Uterus (tissue), 4 donors: ENCODE measurements around the gene ACIN1. TPM values are rescaled to one million over a fixed set of nuclear protein-coding genes. Genes with fewer than 3 reads are reported as not detected.
"Not testable (repeated sequence)": the region's sequence is repeated elsewhere in the genome, so short reads cannot be mapped to it uniquely, and the experiment has no call there.

Experiments
- DNase-seq, 2 donors: peaks; one replicate each; pipeline ENCODE4 v3.0.0-alpha.2; 2019 to 2020
- H3K27ac ChIP-seq, 2 donors: fragments of 200-600 bp; sonication (generic); 1 replicate in 1 of 2; 2 replicates in 1 of 2; pipeline ENCODE4 v1.5.1; 2016 to 2018
- H3K27me3 ChIP-seq, 2 donors: fragments of 200-600 bp; sonication (generic); one replicate each; pipeline ENCODE4 v1.5.1; 2018 to 2019; ENCODE audit warnings: control low read depth in 1 of 2
- H3K36me3 ChIP-seq, 2 donors: fragments of 200-600 bp; sonication (generic); one replicate each; pipeline ENCODE4 v1.5.1; 2019; ENCODE audit warnings: control low read depth in 1 of 2
- H3K4me1 ChIP-seq, 2 donors: fragments of 200-600 bp; sonication (generic); one replicate each; pipeline ENCODE4 v1.5.1; 2018 to 2019; ENCODE audit warnings: control low read depth in 1 of 2
- H3K4me3 ChIP-seq, 2 donors: fragments of 200-600 bp; sonication (generic); 1 replicate in 1 of 2; 2 replicates in 1 of 2; pipeline ENCODE4 v1.5.1; 2018 to 2019; ENCODE audit warnings: mild to moderate bottlenecking in 1 of 2
- H3K9me3 ChIP-seq, 2 donors: fragments of 200-600 bp; sonication (generic); one replicate each; pipeline ENCODE4 v1.5.1; 2019; ENCODE audit warnings: control low read depth in 1 of 2
- CTCF ChIP-seq, 4 experiments: fragments of 200-600 bp in 2 of 4; fragments of 450-650 bp in 2 of 4; sonication (generic) in 2 of 4; IDR thresholded peaks; one replicate each; pipeline ENCODE4 v1.5.1; 2016 to 2019; ENCODE audit warnings: antibody characterized with exemption in 4 of 4, mild to moderate bottlenecking in 2 of 4, moderate library complexity in 1 of 4
- POLR2A ChIP-seq, 2 donors: fragments of 450-650 bp; IDR thresholded peaks; one replicate each; pipeline ENCODE4 v1.6.1; 2016; ENCODE audit warnings: antibody characterized with exemption in 2 of 2, mild to moderate bottlenecking in 1 of 2, moderate library complexity in 1 of 2
- intact Hi-C: fragments of 100-400 bp; cut with DNase I; formaldehyde crosslinking; loops from one replicate; pipeline ENCODE4 v1.15.1; 2023; ENCODE audit warnings: low total_unique reads
- total RNA-seq, 4 donors: library from RNA; depleted of rRNA in 3 of 4; stranded (reverse); fragments of >200 nt in 3 of 4; gene quantifications; one replicate each; pipeline versions ENCODE4 v1.1.0 to v1.2.4, GENCODE V29; 2014 to 2023
- donor health status: DM: yes; HTN: yes; CAD: no.

ACIN1 gene
- total RNA-seq, 4 donors from 2014 or later: 52.3 to 194 (median 77.1) TPM

GRCh38 chr14:23110579-23111365 lies 15.8 kb upstream of the ACIN1 start:
- DNase-seq: no peak
- Histone ChIP-seq H3K27ac (no peak overlapping the region), H3K36me3 (no peaks in the 10 kb centered on the region), H3K4me3 (no peak overlapping the region), H3K9me3 (no peaks in the 10 kb centered on the region), H3K27me3 (no peaks in the 10 kb centered on the region), H3K4me1 (no peaks in the 10 kb centered on the region)
- TF ChIP-seq POLR2A (IDR thresholded peaks at IDR 0.05) (no peak), CTCF (IDR thresholded peaks at IDR 0.05) (no peak)
- intact Hi-C loops: no loop called here

DNA sequence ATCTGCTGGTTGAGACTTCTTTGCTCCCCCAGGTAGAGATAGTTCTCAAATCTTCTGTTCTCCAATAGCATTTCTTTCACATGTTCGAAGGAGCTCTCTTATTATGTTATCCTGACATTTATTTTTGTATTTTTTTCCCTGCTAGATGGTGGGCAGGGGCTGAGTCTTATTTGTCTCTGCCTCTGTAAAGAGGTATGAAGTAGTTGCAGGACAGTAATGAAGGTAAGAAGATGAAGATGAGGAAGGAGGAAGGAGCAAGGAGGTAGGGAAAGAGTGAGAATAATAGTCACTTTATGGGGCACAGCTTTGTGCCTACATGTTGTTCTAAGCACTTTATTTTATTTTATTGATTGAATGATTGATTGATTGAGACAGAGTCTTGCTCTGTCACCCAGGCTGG lies 14.8 kb upstream of the ACIN1 start:
- Histone ChIP-seq H3K27ac (no peak overlapping the region), H3K9me3 (no peaks in the 10 kb centered on the region), H3K4me3 (no peak overlapping the region), H3K27me3 (no peaks in the 10 kb centered on the region), H3K4me1 (no peaks in the 10 kb centered on the region), H3K36me3 (no peaks in the 10 kb centered on the region)
- DNase-seq: no peak
- intact Hi-C loops: no loop called here
- TF ChIP-seq CTCF (IDR thresholded peaks at IDR 0.05) (no peak), POLR2A (IDR thresholded peaks at IDR 0.05) (no peak)

- H3K27ac ChIP-seq, intact Hi-C loops, H3K36me3 ChIP-seq, DNase-seq, H3K4me1 ChIP-seq, H3K4me3 ChIP-seq, H3K9me3 ChIP-seq, H3K27me3 ChIP-seq: not testable (repeated sequence)
These were observed 13.2 kb upstream of the ACIN1 start for GRCh38 chr14:23108169-23108568.

GRCh38 chr14:23107620-23108019 lies 12.7 kb upstream of the ACIN1 start:
- intact Hi-C loops, H3K36me3 ChIP-seq, H3K4me3 ChIP-seq, H3K9me3 ChIP-seq, H3K4me1 ChIP-seq, H3K27me3 ChIP-seq, H3K27ac ChIP-seq, DNase-seq: not testable (repeated sequence)

DNA sequence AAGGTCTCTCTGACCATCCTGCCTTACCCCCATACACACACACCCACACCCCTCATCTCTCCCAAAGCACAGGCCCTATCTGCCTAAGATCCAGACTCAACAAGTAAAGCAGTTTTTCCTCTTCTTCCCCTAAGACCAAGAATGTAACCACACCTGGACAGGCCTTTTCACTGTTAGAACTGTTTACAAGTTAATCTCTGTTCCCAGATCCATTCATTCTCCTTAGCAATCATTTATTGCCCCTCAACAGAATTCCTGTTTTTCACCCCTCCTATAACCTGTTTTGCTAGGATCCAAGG lies 11.8 kb upstream of the ACIN1 start:
- DNase-seq: no peak
- intact Hi-C loops: no loop called here
- H3K27me3 ChIP-seq: no peaks in the 10 kb centered on the region

GRCh38 chr14:23105348-23105824 lies 10.4 kb upstream of the ACIN1 start:
- intact Hi-C loops: no loop called here
- Histone ChIP-seq H3K27me3 (no peaks in the 10 kb centered on the region), H3K4me1 (no peaks in the 10 kb centered on the region), H3K27ac (no peak overlapping the region), H3K9me3 (no peaks in the 10 kb centered on the region), H3K36me3 (no peaks in the 10 kb centered on the region), H3K4me3 (no peak overlapping the region)
- no peak for DNase-seq
- no peak for TF ChIP-seq POLR2A (IDR thresholded peaks at IDR 0.05)

More for the DNA sequence above, 11.8 kb upstream of the ACIN1 start:
- H3K4me1 ChIP-seq: no peaks in the 10 kb centered on the region
- no peaks in the 10 kb centered on the region for H3K9me3 ChIP-seq
- no peak overlapping the region for H3K27ac ChIP-seq
- TF ChIP-seq POLR2A (IDR thresholded peaks at IDR 0.05): no peak
- TF ChIP-seq CTCF (IDR thresholded peaks at IDR 0.05): no peak
- no peak overlapping the region for H3K4me3 ChIP-seq
- H3K36me3 ChIP-seq: no peaks in the 10 kb centered on the region
